ENCODE results near the gene MSL3B.
A peak's percentile ranks its signal among the peaks of the same experiment; 100 is the strongest.

MSL3B gene

DNA sequence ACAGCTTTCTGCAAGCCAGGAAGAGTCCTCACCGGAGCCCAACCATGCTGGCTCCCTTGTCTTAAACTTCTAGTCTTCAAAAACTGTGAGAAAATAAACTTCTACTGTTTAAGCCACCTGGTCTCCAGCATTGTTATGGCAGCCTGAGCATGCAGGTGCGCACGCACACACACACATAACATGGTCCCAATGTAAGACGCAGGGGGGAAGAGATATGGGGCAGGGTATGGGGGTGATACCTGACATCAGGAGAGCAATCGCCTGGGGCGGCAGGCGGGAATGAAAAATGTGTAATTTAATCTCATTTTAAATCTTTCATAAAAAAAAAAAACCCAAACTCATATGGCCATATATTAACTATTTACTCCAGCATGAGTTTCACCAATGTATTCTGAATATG lies 31.8 kb downstream of the MSL3B start:
- Histone ChIP-seq H4K20me1 (replicated peaks; ENCODE audit: control insufficient read depth, insufficient read depth, low read length) (peaks cover 26% of the 10 kb centered on the region), H3K79me2 (ENCODE audit: control insufficient read depth, insufficient read depth, low read length) (peaks cover 41% of the 10 kb centered on the region), H3K4me2 (ENCODE audit: insufficient read depth, low read length) (no peak overlapping the region), H3K4me1 (replicated peaks in 1 of 2; ENCODE audit: control insufficient read depth in 2 of 2, insufficient read depth in 2 of 2, low read length in 2 of 2) (peaks cover 0 to 5% of the 10 kb centered on the region in 2 experiments; a peak in 2 of 5 replicates), H3K27me3 (ENCODE audit: control insufficient read depth in 2 of 2, insufficient read depth in 2 of 2, low read length in 2 of 2) (no peaks in the 10 kb centered on the region), H2AFZ (ENCODE audit: low read depth, low read length) (no peak overlapping the region), H3K9me3 (replicated peaks; ENCODE audit: control insufficient read depth, insufficient read depth, low read depth, low read length) (no peaks in the 10 kb centered on the region), H3K36me3 (ENCODE audit: control insufficient read depth, insufficient read depth, low read length) (peaks cover 73% of the 10 kb centered on the region; the same call in 2 of the 3 replicates), H3K4me3 (no peak overlapping the region), H3K9me1 (ENCODE audit: control insufficient read depth, insufficient read depth, low read length) (peaks cover 3% of the 10 kb centered on the region), H3K27ac (ENCODE audit: extremely low read depth, low read depth, low read length) (no peak overlapping the region), H3K9ac (ENCODE audit: insufficient read depth in 1 of 2, low read depth in 2 of 2, low read length in 2 of 2) (no peak overlapping the region)
- DNase-seq (ENCODE audit: extremely low read depth in 1 of 4, low spot score in 3 of 4) (no peak), ATAC-seq (no peak), FAIRE-seq (no peak)
- ChIA-PET CTCF (ENCODE audit: low intra/inter-chr PET ratio) (no interaction called here), POLR2A (no interaction called here)
- intact Hi-C loops (cut with micrococcal nuclease) = no loop called here
- TF ChIP-seq, protein P1, sequence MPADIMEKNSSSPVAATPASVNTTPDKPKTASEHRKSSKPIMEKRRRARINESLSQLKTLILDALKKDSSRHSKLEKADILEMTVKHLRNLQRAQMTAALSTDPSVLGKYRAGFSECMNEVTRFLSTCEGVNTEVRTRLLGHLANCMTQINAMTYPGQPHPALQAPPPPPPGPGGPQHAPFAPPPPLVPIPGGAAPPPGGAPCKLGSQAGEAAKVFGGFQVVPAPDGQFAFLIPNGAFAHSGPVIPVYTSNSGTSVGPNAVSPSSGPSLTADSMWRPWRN (IDR thresholded peaks at IDR 0.05; ENCODE audit: low read depth) = no peak
- TF ChIP-seq POLR2AphosphoS5 (IDR thresholded peaks at IDR 0.05; ENCODE audit: control insufficient read depth, insufficient read depth, low read depth, low read length) = 0 out of 2 replicates have a peak, but pooled peaks have one; percentile 7
- in situ Hi-C loops (cut with MboI) = no loop called here
- BruUV-seq (replicated peaks) = no TSS peak
- 86% methylated on average over 4 of the region's 7 CpGs for WGBS (ENCODE audit: insufficient coverage, low coverage, missing lambda C conversion rate)

DNA sequence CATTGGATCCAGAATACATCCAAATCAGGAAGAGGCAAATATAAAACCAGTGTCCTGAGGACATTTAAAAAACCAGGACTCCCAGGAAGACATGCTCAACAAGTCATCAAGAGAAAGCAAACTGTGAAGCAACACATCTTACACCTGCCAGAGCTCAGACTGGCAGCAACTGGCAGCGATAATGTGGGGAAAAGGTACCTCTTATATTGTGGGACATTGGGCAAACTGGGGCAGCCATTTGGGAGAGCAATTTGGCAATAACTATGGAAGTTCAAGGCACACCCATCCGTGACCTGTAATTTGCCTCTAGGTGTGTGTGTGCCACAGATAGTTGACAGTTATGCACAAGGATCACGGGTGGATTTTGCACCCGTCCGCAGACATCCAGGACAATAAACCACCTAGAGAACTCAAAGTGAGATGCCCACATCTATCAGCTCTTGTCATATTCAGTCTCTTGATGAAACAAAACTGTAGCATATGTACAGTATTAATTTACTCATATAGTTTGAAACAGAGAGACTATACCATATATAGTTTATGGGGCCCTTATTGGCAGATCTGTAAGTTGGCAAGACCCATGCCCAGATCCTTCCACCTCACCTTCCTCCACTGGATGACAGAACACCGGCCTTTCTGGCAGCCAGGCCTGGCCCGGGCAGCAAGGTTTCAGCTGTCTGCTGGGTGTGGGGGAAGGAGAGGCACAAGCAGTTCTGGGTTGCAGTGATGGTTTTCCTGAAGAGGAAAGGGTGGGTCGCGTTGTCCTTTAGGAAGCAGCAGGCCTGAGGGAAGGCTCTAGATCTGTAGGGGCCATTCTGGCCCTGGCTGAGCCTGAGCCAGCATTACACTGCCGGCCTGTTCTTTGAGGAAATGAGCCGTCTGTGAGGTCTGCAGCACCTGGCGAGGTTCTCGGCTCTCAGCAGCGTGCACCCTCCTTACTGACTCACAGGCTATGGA lies 32.7 kb downstream of the MSL3B start:
- H3K27ac ChIP-seq (ENCODE audit: extremely low read depth, low read depth, low read length) = no peak overlapping the region
- in situ Hi-C loops (cut with MboI) = no loop called here
- ATAC-seq = peak; percentile 25
- no peak for TF ChIP-seq TCF7L2 (IDR thresholded peaks at IDR 0.05; ENCODE audit: low read depth, low read length)
- no peak for TF ChIP-seq PHF8 (IDR thresholded peaks at IDR 0.05; ENCODE audit: borderline replicate concordance, low read length)
- TF ChIP-seq POLR2A (conservative IDR thresholded peaks at IDR 0.05) = peak; percentile 37
- TF ChIP-seq, protein P2, sequence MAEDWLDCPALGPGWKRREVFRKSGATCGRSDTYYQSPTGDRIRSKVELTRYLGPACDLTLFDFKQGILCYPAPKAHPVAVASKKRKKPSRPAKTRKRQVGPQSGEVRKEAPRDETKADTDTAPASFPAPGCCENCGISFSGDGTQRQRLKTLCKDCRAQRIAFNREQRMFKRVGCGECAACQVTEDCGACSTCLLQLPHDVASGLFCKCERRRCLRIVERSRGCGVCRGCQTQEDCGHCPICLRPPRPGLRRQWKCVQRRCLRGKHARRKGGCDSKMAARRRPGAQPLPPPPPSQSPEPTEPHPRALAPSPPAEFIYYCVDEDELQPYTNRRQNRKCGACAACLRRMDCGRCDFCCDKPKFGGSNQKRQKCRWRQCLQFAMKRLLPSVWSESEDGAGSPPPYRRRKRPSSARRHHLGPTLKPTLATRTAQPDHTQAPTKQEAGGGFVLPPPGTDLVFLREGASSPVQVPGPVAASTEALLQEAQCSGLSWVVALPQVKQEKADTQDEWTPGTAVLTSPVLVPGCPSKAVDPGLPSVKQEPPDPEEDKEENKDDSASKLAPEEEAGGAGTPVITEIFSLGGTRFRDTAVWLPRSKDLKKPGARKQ (CRISPR knock-in tag; IDR thresholded peaks at IDR 0.05) = no peak
- 0 out of 2 replicates have a peak, but pooled peaks have one; percentile 4 for TF ChIP-seq POLR2AphosphoS5 (IDR thresholded peaks at IDR 0.05; ENCODE audit: control insufficient read depth, insufficient read depth, low read depth, low read length)
- no peak for TF ChIP-seq ETS2 (tag; IDR thresholded peaks at IDR 0.05; ENCODE audit: borderline replicate concordance, poor library complexity, severe bottlenecking)
- TF ChIP-seq POLR2G (IDR thresholded peaks at IDR 0.05; ENCODE audit: low read depth, low read length) = peak; percentile 36
- no peak for TF ChIP-seq WHSC1 (IDR thresholded peaks at IDR 0.05; ENCODE audit: low read length)
- TF ChIP-seq ZNF347 (CRISPR knock-in tag; IDR thresholded peaks at IDR 0.05; ENCODE audit: low read depth) = no peak

More for the DNA sequence above, 32.7 kb downstream of the MSL3B start:
- POLR2A ChIA-PET = no interaction called here
- Histone ChIP-seq H3K27me3 (ENCODE audit: control insufficient read depth in 2 of 2, insufficient read depth in 2 of 2, low read length in 2 of 2) (no peaks in the 10 kb centered on the region), H3K4me2 (ENCODE audit: insufficient read depth, low read length) (no peak overlapping the region), H2AFZ (ENCODE audit: low read depth, low read length) (no peak overlapping the region), H3K4me1 (replicated peaks in 1 of 2; ENCODE audit: control insufficient read depth in 2 of 2, insufficient read depth in 2 of 2, low read length in 2 of 2) (peaks cover 0 to 5% of the 10 kb centered on the region in 2 experiments; a peak in 2 of 5 replicates), H3K4me3 (no peak overlapping the region), H3K36me3 (ENCODE audit: control insufficient read depth, insufficient read depth, low read length) (peaks cover 64% of the 10 kb centered on the region; the same call in 2 of the 3 replicates), H3K9me1 (ENCODE audit: control insufficient read depth, insufficient read depth, low read length) (peaks cover 3% of the 10 kb centered on the region), H3K9me3 (replicated peaks; ENCODE audit: control insufficient read depth, insufficient read depth, low read depth, low read length) (no peaks in the 10 kb centered on the region), H4K20me1 (replicated peaks; ENCODE audit: control insufficient read depth, insufficient read depth, low read length) (peaks cover 18% of the 10 kb centered on the region), H3K9ac (ENCODE audit: insufficient read depth in 1 of 2, low read depth in 2 of 2, low read length in 2 of 2) (no peak overlapping the region), H3K79me2 (ENCODE audit: control insufficient read depth, insufficient read depth, low read length) (peaks cover 33% of the 10 kb centered on the region)
- FAIRE-seq (no peak), DNase-seq (ENCODE audit: extremely low read depth in 1 of 4, low spot score in 3 of 4) (no peak)
- WGBS (ENCODE audit: insufficient coverage, low coverage, missing lambda C conversion rate) = 84% methylated on average over 9 of the region's 14 CpGs
- intact Hi-C loops (cut with micrococcal nuclease) = no loop called here
- CTCF ChIA-PET (ENCODE audit: low intra/inter-chr PET ratio) = no interaction called here
- no TSS peak for BruUV-seq (replicated peaks)

All from K562 (cell line).